ENCODE data around the gene ASCC1.

- TF ChIP-seq POLR2A (IDR thresholded peaks at IDR 0.05; ENCODE audit: low read depth, low read length), result no peak
- TF ChIP-seq POLR2AphosphoS5 (IDR thresholded peaks at IDR 0.05; ENCODE audit: low read depth, low read length), result no peak
- no peak for TF ChIP-seq SPI1 (IDR thresholded peaks at IDR 0.05; ENCODE audit: low read depth, low read length)
- TF ChIP-seq POU2F2 (IDR thresholded peaks at IDR 0.05; ENCODE audit: low read depth, low read length), result no peak
- no peak for TF ChIP-seq PAX5 (IDR thresholded peaks at IDR 0.05; ENCODE audit: insufficient read depth, low read length, severe bottlenecking)
These were observed 83.2 kb downstream of the ASCC1 start for GRCh38 chr10:72132854-72133253.

Measured in GM12891 (cell line).